ENCODE results near the gene CCDC54.

The CCDC54 gene

GRCh38 chr3:107368654-107369398, 8.4 kb upstream of the CCDC54 start:
- CTCF ChIA-PET: no interaction called here
- no peak for DNase-seq (ENCODE audit: extremely low spot score)
- POLR2A ChIA-PET: no interaction called here
- no peak for TF ChIP-seq CTCF (IDR thresholded peaks at IDR 0.05; ENCODE audit: control extremely low read depth, extremely low read depth, low read depth, missing control alignments)

- POLR2A ChIA-PET: no interaction called here
- no peak for TF ChIP-seq CTCF (IDR thresholded peaks at IDR 0.05; ENCODE audit: control extremely low read depth, extremely low read depth, low read depth, missing control alignments)
- no peak for DNase-seq (ENCODE audit: extremely low spot score)
- CTCF ChIA-PET: interaction anchor here (0.5 kb wide), 1 partner anchor 856 kb away, joined by 3 read pairs; no protein-coding TSS in a partner anchor
These were observed 7.4 kb upstream of the CCDC54 start for GRCh38 chr3:107369791-107370190.

- TF ChIP-seq CTCF (IDR thresholded peaks at IDR 0.05; ENCODE audit: control extremely low read depth, extremely low read depth, low read depth, missing control alignments): no peak
- POLR2A ChIA-PET: no interaction called here
These were observed 6.3 kb upstream of the CCDC54 start for GRCh38 chr3:107370907-107371306.

GRCh38 chr3:107372506-107372905, 4.7 kb upstream of the CCDC54 start:
- ChIA-PET CTCF (interaction anchor here (1.7 kb wide), 1 partner anchor 11 kb away, joined by 6 read pairs; no protein-coding TSS in a partner anchor), POLR2A (no interaction called here)
- TF ChIP-seq CTCF (IDR thresholded peaks at IDR 0.05; ENCODE audit: control extremely low read depth, extremely low read depth, low read depth, missing control alignments): no peak
- no peak for DNase-seq (ENCODE audit: extremely low spot score)

More at GRCh38 chr3:107370907-107371306, 6.3 kb upstream of the CCDC54 start:
- DNase-seq (ENCODE audit: extremely low spot score): no peak
- CTCF ChIA-PET: interaction anchor here (0.6 to 1.4 kb wide), 2 partner anchors 9 to 12 kb away, joined by 3 read pairs; no protein-coding TSS in a partner anchor

- no peak for DNase-seq (ENCODE audit: extremely low spot score)
- no peak for TF ChIP-seq CTCF (IDR thresholded peaks at IDR 0.05; ENCODE audit: control extremely low read depth, extremely low read depth, low read depth, missing control alignments)
- POLR2A ChIA-PET: no interaction called here
- CTCF ChIA-PET: interaction anchor here (1.0 to 1.7 kb wide), 3 partner anchors 12 to 89 kb away, joined by 3 to 6 read pairs (median 3); no protein-coding TSS in a partner anchor
These were observed 3.3 kb upstream of the CCDC54 start for GRCh38 chr3:107373896-107374295.

GRCh38 chr3:107375682-107376081, 1.6 kb upstream of the CCDC54 start:
- POLR2A ChIA-PET: no interaction called here
- DNase-seq (ENCODE audit: extremely low spot score): no peak
- CTCF ChIA-PET: interaction anchor here (1.2 kb wide), 1 partner anchor 15 kb away, joined by 3 read pairs; no protein-coding TSS in a partner anchor
- no peak for TF ChIP-seq CTCF (IDR thresholded peaks at IDR 0.05; ENCODE audit: control extremely low read depth, extremely low read depth, low read depth, missing control alignments)

All from GM10248 (cell line).